Uterus (tissue), 4 donors: ENCODE results near the gene ZNF687. TPM values are rescaled to one million over a fixed set of nuclear protein-coding genes. Genes with fewer than 3 reads are reported as not detected.

ENCODE experiments used
- DNase-seq, 2 donors: peaks; one replicate each; pipeline ENCODE4 v3.0.0-alpha.2; 2019 to 2020
- H3K27ac ChIP-seq, 2 donors: fragments of 200-600 bp; sonication (generic); 1 replicate in 1 of 2; 2 replicates in 1 of 2; pipeline ENCODE4 v1.5.1; 2016 to 2018
- H3K27me3 ChIP-seq, 2 donors: fragments of 200-600 bp; sonication (generic); one replicate each; pipeline ENCODE4 v1.5.1; 2018 to 2019; ENCODE audit warnings: control low read depth in 1 of 2
- H3K36me3 ChIP-seq, 2 donors: fragments of 200-600 bp; sonication (generic); one replicate each; pipeline ENCODE4 v1.5.1; 2019; ENCODE audit warnings: control low read depth in 1 of 2
- H3K4me1 ChIP-seq, 2 donors: fragments of 200-600 bp; sonication (generic); one replicate each; pipeline ENCODE4 v1.5.1; 2018 to 2019; ENCODE audit warnings: control low read depth in 1 of 2
- H3K4me3 ChIP-seq, 2 donors: fragments of 200-600 bp; sonication (generic); 1 replicate in 1 of 2; 2 replicates in 1 of 2; pipeline ENCODE4 v1.5.1; 2018 to 2019; ENCODE audit warnings: mild to moderate bottlenecking in 1 of 2
- H3K9me3 ChIP-seq, 2 donors: fragments of 200-600 bp; sonication (generic); one replicate each; pipeline ENCODE4 v1.5.1; 2019; ENCODE audit warnings: control low read depth in 1 of 2
- CTCF ChIP-seq, 4 experiments: fragments of 200-600 bp in 2 of 4; fragments of 450-650 bp in 2 of 4; sonication (generic) in 2 of 4; IDR thresholded peaks; one replicate each; pipeline ENCODE4 v1.5.1; 2016 to 2019; ENCODE audit warnings: antibody characterized with exemption in 4 of 4, mild to moderate bottlenecking in 2 of 4, moderate library complexity in 1 of 4
- POLR2A ChIP-seq, 2 donors: fragments of 450-650 bp; IDR thresholded peaks; one replicate each; pipeline ENCODE4 v1.6.1; 2016; ENCODE audit warnings: antibody characterized with exemption in 2 of 2, mild to moderate bottlenecking in 1 of 2, moderate library complexity in 1 of 2
- intact Hi-C: fragments of 100-400 bp; cut with DNase I; formaldehyde crosslinking; loops from one replicate; pipeline ENCODE4 v1.15.1; 2023; ENCODE audit warnings: low total_unique reads
- total RNA-seq, 4 donors: library from RNA; depleted of rRNA in 3 of 4; stranded (reverse); fragments of >200 nt in 3 of 4; gene quantifications; one replicate each; pipeline versions ENCODE4 v1.1.0 to v1.2.4, GENCODE V29; 2014 to 2023
- donor health status: DM: yes; HTN: yes; CAD: no.

The ZNF687 gene
- total RNA-seq, result 10 to 100 TPM in 2 of 4 donors, 1 to 10 TPM in 2; 6.4 to 31.9 (median 10.9) TPM

- Histone ChIP-seq H3K27ac (peak within 1 kb of the TSS; percentile 97 to 100), H3K36me3 (no peaks in the 10 kb centered on the region), H3K9me3 (no peaks in the 10 kb centered on the region), H3K4me1 (peaks cover 0 to 15% of the 10 kb centered on the region in 2 donors), H3K4me3 (peak within 1 kb of the TSS; percentile 64 to 71), H3K27me3 (no peaks in the 10 kb centered on the region)
- TF ChIP-seq POLR2A (IDR thresholded peaks at IDR 0.05) (peak; percentile 43 to 72), CTCF (IDR thresholded peaks at IDR 0.05) (peak in 2 of 4 experiments; percentile 8 to 22)
- intact Hi-C loops, result no loop called here
- DNase-seq, result peak; percentile 100
Measured at GRCh38 chr1:151281969-151282882, at the start of gene ZNF687. Gene ZNF687, plus strand, starts transcription at chr1:151282299. Its CDS starts 3,993 bp downstream, at chr1:151286292.

- Histone ChIP-seq H3K27me3 (no peaks in the 10 kb centered on the region), H3K36me3 (no peaks in the 10 kb centered on the region), H3K9me3 (no peaks in the 10 kb centered on the region), H3K27ac (no peak overlapping the region), H3K4me3 (no peak overlapping the region), H3K4me1 (no peaks in the 10 kb centered on the region)
- DNase-seq, result no peak
- TF ChIP-seq POLR2A (IDR thresholded peaks at IDR 0.05), result no peak
- TF ChIP-seq CTCF (IDR thresholded peaks at IDR 0.05), result no peak
- intact Hi-C loops, result no loop called here
Measured at GRCh38 chr1:151235235-151235634, 46.9 kb upstream of the ZNF687 start.

- H3K27ac ChIP-seq, result no peak overlapping the region
- no peaks in the 10 kb centered on the region for H3K4me1 ChIP-seq
- TF ChIP-seq CTCF (IDR thresholded peaks at IDR 0.05) (no peak), POLR2A (IDR thresholded peaks at IDR 0.05) (no peak)
- DNase-seq, result no peak
- no peak overlapping the region for H3K4me3 ChIP-seq
- H3K9me3 ChIP-seq, result no peaks in the 10 kb centered on the region
- intact Hi-C loops, result no loop called here
- no peaks in the 10 kb centered on the region for H3K36me3 ChIP-seq
- H3K27me3 ChIP-seq, result no peaks in the 10 kb centered on the region
Measured at GRCh38 chr1:151237678-151238466, 44.2 kb upstream of the ZNF687 start.

GRCh38 chr1:151238467-151238739 is 43.7 kb upstream of the ZNF687 start:
- Histone ChIP-seq H3K27ac (no peak overlapping the region), H3K36me3 (no peaks in the 10 kb centered on the region), H3K9me3 (no peaks in the 10 kb centered on the region), H3K4me3 (no peak overlapping the region), H3K4me1 (no peaks in the 10 kb centered on the region), H3K27me3 (no peaks in the 10 kb centered on the region)
- no peak for DNase-seq
- intact Hi-C loops, result no loop called here
- TF ChIP-seq POLR2A (IDR thresholded peaks at IDR 0.05) (no peak), CTCF (IDR thresholded peaks at IDR 0.05) (no peak)

- DNase-seq, result no peak
- no peak overlapping the region for H3K27ac ChIP-seq
- H3K9me3 ChIP-seq, result no peaks in the 10 kb centered on the region
- TF ChIP-seq CTCF (IDR thresholded peaks at IDR 0.05) (no peak), POLR2A (IDR thresholded peaks at IDR 0.05) (no peak)
- no peaks in the 10 kb centered on the region for H3K27me3 ChIP-seq
- H3K4me3 ChIP-seq, result no peak overlapping the region
- no peaks in the 10 kb centered on the region for H3K4me1 ChIP-seq
- H3K36me3 ChIP-seq, result no peaks in the 10 kb centered on the region
- intact Hi-C loops, result no loop called here
Measured at GRCh38 chr1:151242442-151242841, 39.7 kb upstream of the ZNF687 start.
